H1 (cell line): ENCODE data around the gene PDX1.

Experiments used
- CTCF ChIP-seq, 3 experiments: IDR thresholded peaks; 1 replicate in 2 of 3; 2 replicates in 1 of 3; pipeline versions ENCODE4 v1.5.1 to v1.6.1; 2011; ENCODE audit warnings: low read length in 3 of 3, mild to moderate bottlenecking in 3 of 3, inconsistent platforms in 2 of 3, low read depth in 1 of 3, moderate library complexity in 1 of 3; ENCODE audit not compliant: insufficient read depth in 1 of 3; ENCODE audit errors: control extremely low read depth in 1 of 3
- GTF2F1 ChIP-seq: IDR thresholded peaks from 2 replicates; pipeline ENCODE4 v1.6.1; 2012; ENCODE audit warnings: low read depth, low read length, improper control_type of control experiment, borderline replicate concordance
- POLR2A ChIP-seq, 2 experiments: IDR thresholded peaks; 1 replicate in 1 of 2; 2 replicates in 1 of 2; pipeline ENCODE4 v1.6.1; 2011; ENCODE audit warnings: low read depth in 2 of 2, low read length in 2 of 2, mild to moderate bottlenecking in 2 of 2; ENCODE audit errors: control extremely low read depth in 1 of 2
- POLR2AphosphoS5 ChIP-seq: IDR thresholded peaks from 2 replicates; pipeline ENCODE4 v1.6.1; 2011; ENCODE audit warnings: low read depth, low read length
- SP1 ChIP-seq: IDR thresholded peaks from 2 replicates; pipeline ENCODE4 v1.6.1; 2011; ENCODE audit warnings: low read depth, low read length
- SUZ12 ChIP-seq: fragments of 200-600 bp; sonication (generic); IDR thresholded peaks from 2 replicates; pipeline ENCODE4 v1.6.1; 2012; ENCODE audit warnings: mild to moderate bottlenecking, inconsistent platforms, low read length, moderate library complexity, mixed read lengths

- no peak for TF ChIP-seq GTF2F1
- peak in 1 of 3 experiments; percentile 22; a peak in 2 of 4 replicates for TF ChIP-seq CTCF (IDR thresholded peaks at IDR 0.05; ENCODE audit: control extremely low read depth in 1 of 3, insufficient read depth in 1 of 3, low read depth in 1 of 3, low read length in 3 of 3)
- TF ChIP-seq POLR2A (IDR thresholded peaks at IDR 0.05; ENCODE audit: control extremely low read depth in 1 of 2, low read depth in 2 of 2, low read length in 2 of 2) = no peak
- TF ChIP-seq SP1 = no peak
- TF ChIP-seq SUZ12 = peak; percentile 97
- no peak for TF ChIP-seq POLR2AphosphoS5
Observed at GRCh38 chr13:27968316-27969081, 48.7 kb downstream of the PDX1 start.
